Measurements from ENCODE around the gene UBALD1. TPM values are rescaled to one million over a fixed set of nuclear protein-coding genes. Genes with fewer than 3 reads are reported as not detected.

Gene UBALD1
- total RNA-seq, 1 experiment from 2014 or later, result 29.4 TPM

DNA sequence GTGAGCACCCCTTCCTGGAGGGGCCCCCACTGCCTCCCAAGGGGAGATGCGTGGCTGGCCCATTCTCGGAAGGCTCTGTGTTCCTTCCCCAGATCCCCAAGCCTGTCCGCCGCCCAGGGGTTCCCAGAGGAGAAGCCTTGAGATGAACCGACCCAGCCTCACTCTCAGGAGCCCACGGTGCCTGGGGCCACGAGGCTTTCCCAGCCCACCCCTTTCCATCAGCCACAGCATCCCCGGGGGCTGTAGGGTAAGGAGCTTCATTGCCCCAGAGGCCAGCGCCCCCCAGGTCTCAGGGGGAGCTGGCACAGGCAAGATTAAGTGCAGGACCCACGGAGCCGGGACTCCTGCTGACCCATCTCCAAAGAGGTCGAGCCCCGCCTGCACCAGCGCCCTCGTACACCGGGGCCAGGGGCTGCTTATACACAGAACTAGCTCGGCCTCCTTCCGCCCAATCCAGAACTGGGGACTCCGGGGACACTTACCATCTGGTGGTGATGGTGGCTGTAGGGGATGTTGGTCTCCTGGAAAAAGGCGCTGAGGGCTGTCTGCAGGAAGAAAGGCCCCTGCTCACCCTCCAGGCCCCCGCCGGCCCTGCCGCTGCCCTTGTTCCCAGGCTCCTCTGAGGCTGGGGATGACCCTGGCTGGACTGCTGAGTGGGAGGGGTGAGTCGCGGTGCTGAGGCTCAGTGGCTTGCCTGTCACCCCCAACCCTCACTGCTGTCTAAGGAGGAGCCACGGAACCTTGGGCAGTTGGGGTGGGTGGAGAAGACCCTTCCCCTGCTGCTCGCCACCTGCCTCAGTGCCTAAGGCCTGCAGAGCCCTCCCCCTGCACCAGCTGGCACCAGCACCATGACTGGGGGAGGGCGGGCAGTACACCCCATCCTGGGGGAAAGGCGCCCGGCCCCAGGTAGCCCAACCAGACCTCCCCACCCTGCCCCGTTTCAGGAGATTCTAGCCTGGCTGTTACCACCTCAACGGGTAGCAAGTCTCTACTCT lies 4.4 kb downstream of the UBALD1 start:
- Histone ChIP-seq H3K36me3 (peaks cover 33% of the 10 kb centered on the region), H3K9me3 (no peaks in the 10 kb centered on the region), H3K27me3 (no peaks in the 10 kb centered on the region), H3K4me3 (no peak overlapping the region)
- DNase-seq, result no peak

- Histone ChIP-seq H3K36me3 (peaks cover 33% of the 10 kb centered on the region), H3K4me3 (no peak overlapping the region)
- no peak for DNase-seq
These were observed 5.3 kb downstream of the UBALD1 start for GRCh38 chr16:4609200-4610010.

GRCh38 chr16:4608704-4608980 lies 6.0 kb downstream of the UBALD1 start:
- H3K27me3 ChIP-seq, result no peaks in the 10 kb centered on the region
- DNase-seq, result no peak
- peaks cover 30% of the 10 kb centered on the region for H3K36me3 ChIP-seq
- H3K4me3 ChIP-seq, result no peak overlapping the region
- no peaks in the 10 kb centered on the region for H3K9me3 ChIP-seq

More at GRCh38 chr16:4609200-4610010, 5.3 kb downstream of the UBALD1 start:
- Histone ChIP-seq H3K9me3 (no peaks in the 10 kb centered on the region), H3K27me3 (no peaks in the 10 kb centered on the region)

DNA sequence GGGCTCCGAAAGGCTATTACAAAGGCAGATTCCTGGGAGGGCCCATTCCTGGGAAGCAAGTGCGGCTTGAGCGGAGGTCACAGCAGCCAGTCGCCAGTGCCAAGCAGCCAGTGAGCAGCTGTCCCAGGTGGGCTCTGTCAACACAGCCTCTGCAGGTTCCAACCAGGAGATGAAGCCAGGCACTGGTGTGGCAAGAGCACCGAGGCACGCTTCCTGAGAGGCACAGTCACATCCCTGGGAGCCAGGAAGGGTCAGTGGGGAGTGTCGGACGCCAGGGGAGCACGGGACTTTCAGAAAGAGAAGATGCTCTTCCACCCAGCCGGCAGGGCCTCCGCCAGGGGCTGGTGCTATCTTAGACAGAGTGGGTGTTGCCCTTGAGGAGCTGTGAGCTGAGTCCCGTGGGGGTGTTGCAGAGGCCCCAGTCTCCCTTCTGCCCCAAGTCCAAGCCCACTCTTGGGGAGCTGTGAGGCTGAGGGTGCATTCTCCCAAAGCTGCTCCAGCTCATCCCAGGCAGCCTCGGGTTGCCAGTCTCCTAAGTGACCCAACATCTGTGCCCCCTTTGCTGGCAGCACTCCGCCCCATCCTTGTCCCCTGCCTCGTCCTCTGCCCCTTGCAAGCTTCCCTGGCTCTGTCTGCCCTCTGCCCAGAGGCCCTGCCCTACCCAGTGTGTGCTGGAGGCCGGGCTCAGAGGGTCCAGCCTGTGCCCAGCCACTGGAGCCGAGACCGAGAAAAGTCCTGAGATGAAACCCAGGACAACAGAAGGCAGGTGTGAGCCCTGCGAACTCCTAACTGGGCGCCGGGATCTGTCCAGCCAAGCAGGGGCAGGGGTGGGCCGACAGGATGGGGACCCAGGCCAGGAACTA lies 6.6 kb downstream of the UBALD1 start:
- H3K36me3 ChIP-seq, result peaks cover 25% of the 10 kb centered on the region
- H3K27me3 ChIP-seq, result no peaks in the 10 kb centered on the region
- H3K4me3 ChIP-seq, result no peak overlapping the region
- DNase-seq, result no peak
- H3K9me3 ChIP-seq, result no peaks in the 10 kb centered on the region

GRCh38 chr16:4606354-4606753 lies 8.3 kb downstream of the UBALD1 start:
- H3K27me3 ChIP-seq, result no peaks in the 10 kb centered on the region
- H3K36me3 ChIP-seq, result peaks cover 18% of the 10 kb centered on the region
- DNase-seq, result no peak
- H3K9me3 ChIP-seq, result no peaks in the 10 kb centered on the region
- H3K4me3 ChIP-seq, result no peak overlapping the region

GRCh38 chr16:4604401-4604800 lies 10.3 kb downstream of the UBALD1 start:
- Histone ChIP-seq H3K27me3 (no peaks in the 10 kb centered on the region), H3K9me3 (no peaks in the 10 kb centered on the region), H3K36me3 (peaks cover 13% of the 10 kb centered on the region), H3K4me3 (no peak overlapping the region)
- DNase-seq, result no peak

- H3K27me3 ChIP-seq, result no peaks in the 10 kb centered on the region
- DNase-seq, result no peak
- H3K4me3 ChIP-seq, result no peak overlapping the region
- H3K36me3 ChIP-seq, result peaks cover 9% of the 10 kb centered on the region
- no peaks in the 10 kb centered on the region for H3K9me3 ChIP-seq
These were observed 11.0 kb downstream of the UBALD1 start for GRCh38 chr16:4603624-4604170.

DNA sequence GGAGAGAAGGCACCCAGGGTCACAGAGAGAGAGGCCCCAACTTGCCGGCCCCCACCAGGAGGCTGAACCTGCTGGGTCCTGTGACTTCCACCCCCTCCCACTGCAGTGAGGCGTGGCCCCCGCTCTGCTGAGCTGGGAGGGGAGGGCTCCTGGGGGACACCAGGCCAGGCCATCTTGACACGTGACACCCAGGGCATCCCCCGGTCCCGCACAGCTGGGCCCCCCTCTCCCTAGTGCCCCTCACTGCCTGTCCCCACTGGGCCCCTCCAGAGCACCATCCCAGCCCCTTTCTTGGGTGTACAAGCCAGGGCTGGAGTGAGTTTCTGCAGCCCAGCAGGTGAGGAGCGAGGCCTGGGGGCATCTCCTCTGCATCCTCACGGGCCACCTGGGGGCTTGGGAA lies 12.4 kb downstream of the UBALD1 start:
- Histone ChIP-seq H3K9me3 (no peaks in the 10 kb centered on the region), H3K27me3 (no peaks in the 10 kb centered on the region), H3K36me3 (peaks cover under 1% of the 10 kb centered on the region), H3K4me3 (no peak overlapping the region)
- no peak for DNase-seq

GRCh38 chr16:4601864-4602186 lies 12.9 kb downstream of the UBALD1 start:
- Histone ChIP-seq H3K36me3 (no peaks in the 10 kb centered on the region; the same call in 1 of the 2 replicates), H3K27me3 (no peaks in the 10 kb centered on the region), H3K9me3 (no peaks in the 10 kb centered on the region), H3K4me3 (no peak overlapping the region)
- no peak for DNase-seq

GRCh38 chr16:4601036-4601863 lies 13.4 kb downstream of the UBALD1 start:
- no peak overlapping the region for H3K4me3 ChIP-seq
- DNase-seq, result peak; percentile 41
- no peaks in the 10 kb centered on the region for H3K27me3 ChIP-seq
- H3K9me3 ChIP-seq, result no peaks in the 10 kb centered on the region
- no peaks in the 10 kb centered on the region for H3K36me3 ChIP-seq

GRCh38 chr16:4599545-4599944 lies 15.1 kb downstream of the UBALD1 start:
- Histone ChIP-seq H3K36me3 (no peaks in the 10 kb centered on the region), H3K9me3 (no peaks in the 10 kb centered on the region), H3K27me3 (no peaks in the 10 kb centered on the region), H3K4me3 (no peak overlapping the region)
- no peak for DNase-seq

- DNase-seq, result no peak
- no peaks in the 10 kb centered on the region for H3K27me3 ChIP-seq
- no peak overlapping the region for H3K4me3 ChIP-seq
- H3K36me3 ChIP-seq, result no peaks in the 10 kb centered on the region
- H3K9me3 ChIP-seq, result no peaks in the 10 kb centered on the region
These were observed 15.7 kb downstream of the UBALD1 start for GRCh38 chr16:4599037-4599436.

- DNase-seq, result peak; percentile 37
- no peak overlapping the region for H3K4me3 ChIP-seq
These were observed 17.5 kb downstream of the UBALD1 start for GRCh38 chr16:4597174-4597573.

DNA sequence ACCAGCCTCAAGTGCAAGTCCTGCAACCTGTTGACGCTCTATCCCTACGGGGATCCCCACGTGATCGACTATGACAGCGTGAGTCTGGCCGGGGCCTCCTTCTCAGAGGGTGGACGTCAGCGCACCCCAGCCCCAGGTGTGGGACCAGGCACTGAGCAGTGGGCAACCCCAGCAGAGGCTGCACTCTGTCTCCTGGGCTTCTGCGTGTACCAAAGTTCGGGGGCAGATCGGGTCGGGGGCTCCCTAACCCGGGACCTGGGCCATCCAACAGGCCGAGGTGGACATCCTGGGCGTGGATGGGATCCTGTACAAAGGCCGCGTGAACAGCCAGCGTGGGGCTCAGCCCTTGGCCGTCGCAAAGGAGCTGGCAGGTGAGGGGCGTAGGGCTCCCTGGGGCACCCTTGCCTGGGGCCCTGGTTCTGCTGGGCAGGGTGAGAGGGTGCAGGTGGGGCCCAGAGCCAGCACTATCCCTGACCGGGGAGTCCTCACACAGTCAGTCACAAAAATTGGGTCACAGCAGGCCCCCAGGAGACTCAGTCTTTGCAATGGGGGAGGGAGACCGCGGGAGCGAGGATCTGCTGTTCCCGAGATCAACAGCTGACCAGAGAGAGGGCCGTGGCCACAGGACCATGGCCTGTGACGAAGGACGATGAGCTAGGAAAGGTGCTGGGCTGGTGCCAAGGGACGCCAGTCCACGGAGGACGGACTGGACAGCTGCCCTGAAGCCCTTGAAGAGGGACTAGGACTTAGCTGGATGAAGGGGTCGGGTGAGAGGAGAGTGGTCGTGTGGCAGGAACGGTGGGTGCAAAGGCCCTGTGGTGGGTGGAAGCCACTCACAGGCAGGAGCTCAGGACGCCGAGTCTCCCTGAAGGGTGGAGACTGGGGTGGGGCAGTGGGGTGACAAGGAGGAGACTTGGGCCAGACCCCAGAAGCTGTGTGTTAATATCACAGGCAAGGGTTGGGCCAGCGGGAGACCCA lies 20.0 kb downstream of the UBALD1 start:
- Histone ChIP-seq H3K4me3 (no peak overlapping the region), H3K27me3 (no peaks in the 10 kb centered on the region), H3K36me3 (no peaks in the 10 kb centered on the region), H3K9me3 (no peaks in the 10 kb centered on the region)
- DNase-seq, result no peak

More at GRCh38 chr16:4597174-4597573, 17.5 kb downstream of the UBALD1 start:
- H3K27me3 ChIP-seq, result no peaks in the 10 kb centered on the region
- no peaks in the 10 kb centered on the region for H3K9me3 ChIP-seq
- H3K36me3 ChIP-seq, result no peaks in the 10 kb centered on the region

- Histone ChIP-seq H3K27me3 (no peaks in the 10 kb centered on the region), H3K4me3 (no peak overlapping the region), H3K9me3 (peaks cover 2% of the 10 kb centered on the region; the same call in 1 of the 2 replicates), H3K36me3 (no peaks in the 10 kb centered on the region)
- no peak for DNase-seq
These were observed 21.6 kb downstream of the UBALD1 start for GRCh38 chr16:4593086-4593485.
